BLaER1 treated with 17β-estradiol and CSF1 and Interleukin-3, amounts not matched to agents 10 nM and 100 nM (cell line): ENCODE measurements around the gene SYMPK.
A peak's percentile ranks its signal among the peaks of the same experiment; 100 is the strongest.

Experiments
- H3K27ac ChIP-seq, 11 experiments: shearing (Covaris generic); formaldehyde crosslinking; 2 replicates each; pipeline ENCODE4 v1.8.1; 2022
- H3K27me3 ChIP-seq, 11 experiments: shearing (Covaris generic); formaldehyde crosslinking; 2 replicates each; pipeline ENCODE4 v1.8.1; 2022
- H3K36me3 ChIP-seq, 11 experiments: shearing (Covaris generic); formaldehyde crosslinking; 2 replicates each; pipeline ENCODE4 v1.8.1; 2022
- H3K4me1 ChIP-seq, 10 experiments: shearing (Covaris generic); formaldehyde crosslinking; 2 replicates each; pipeline ENCODE4 v1.8.1; 2022
- H3K4me2 ChIP-seq, 11 experiments: shearing (Covaris generic); formaldehyde crosslinking; 2 replicates each; pipeline ENCODE4 v1.8.1; 2022
- H3K4me3 ChIP-seq, 10 experiments: shearing (Covaris generic); formaldehyde crosslinking; 2 replicates each; pipeline ENCODE4 v1.8.1; 2022
- H3K9ac ChIP-seq, 11 experiments: shearing (Covaris generic); formaldehyde crosslinking; 2 replicates each; pipeline ENCODE4 v1.8.1; 2022
- H3K9me3 ChIP-seq, 11 experiments: shearing (Covaris generic); formaldehyde crosslinking; replicated peaks in 1 of 11; 2 replicates each; pipeline ENCODE4 v1.8.1; 2022
- H4K20me1 ChIP-seq, 11 experiments: shearing (Covaris generic); formaldehyde crosslinking; 2 replicates each; pipeline ENCODE4 v1.8.1; 2022
- Cebpa-rat ChIP-seq, 11 experiments: shearing (Covaris generic); IDR thresholded peaks; 2 replicates each; pipeline ENCODE4 v1.8.1; 2022

Gene SYMPK

DNA sequence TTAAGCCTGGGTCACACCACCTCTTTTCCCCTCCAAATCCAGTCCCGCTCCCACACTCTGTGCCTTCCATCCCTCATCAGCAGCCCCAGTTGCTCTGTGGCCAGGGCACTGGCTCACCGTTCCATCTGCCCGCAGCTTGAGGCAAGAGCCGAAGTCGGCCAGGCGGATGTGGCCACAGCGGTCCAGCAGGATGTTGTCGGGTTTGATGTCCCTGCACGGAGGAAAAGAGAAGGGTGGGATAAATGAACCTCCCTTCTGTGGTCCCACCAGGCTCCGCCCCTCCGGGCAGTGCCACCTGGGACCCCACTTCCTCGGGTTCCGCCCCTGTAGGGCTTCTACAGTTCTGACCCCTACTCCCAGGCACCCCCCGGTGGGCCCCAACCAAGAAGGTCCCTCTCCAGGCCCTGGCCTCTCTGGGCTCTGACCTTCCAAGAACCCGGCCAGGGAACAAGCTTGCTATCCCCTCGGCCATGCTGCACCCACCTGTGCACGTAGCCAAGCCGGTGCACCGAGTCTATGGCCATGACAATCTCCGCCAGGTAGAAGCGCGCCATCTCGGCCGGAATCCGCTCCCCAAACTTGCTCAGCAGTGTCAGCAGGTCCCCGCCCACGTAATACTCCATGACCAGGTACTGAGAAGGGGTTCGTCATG lies 84.8 kb downstream of the SYMPK start:
- Histone ChIP-seq H3K9ac (no peak overlapping the region), H3K4me1 (peaks cover 25 to 42% (median 39%) of the 10 kb centered on the region in 10 experiments), H3K27ac (no peak overlapping the region), H3K4me2 (peak overlapping the region in 9 of 11 experiments; percentile 61 to 95 (median 85); a peak in 16 of 22 replicates), H4K20me1 (peaks cover 37 to 90% (median 66%) of the 10 kb centered on the region in 11 experiments), H3K27me3 (peaks cover 6 to 89% (median 17%) of the 10 kb centered on the region in 11 experiments; a peak in 17 of 22 replicates), H3K36me3 (peaks cover 0 to 32% (median 15%) of the 10 kb centered on the region in 11 experiments; a peak in 12 of 22 replicates), H3K4me3 (no peak overlapping the region), H3K9me3 (no peaks in the 10 kb centered on the region)
- no peak for TF ChIP-seq Cebpa-rat (IDR thresholded peaks at IDR 0.05)

DNA sequence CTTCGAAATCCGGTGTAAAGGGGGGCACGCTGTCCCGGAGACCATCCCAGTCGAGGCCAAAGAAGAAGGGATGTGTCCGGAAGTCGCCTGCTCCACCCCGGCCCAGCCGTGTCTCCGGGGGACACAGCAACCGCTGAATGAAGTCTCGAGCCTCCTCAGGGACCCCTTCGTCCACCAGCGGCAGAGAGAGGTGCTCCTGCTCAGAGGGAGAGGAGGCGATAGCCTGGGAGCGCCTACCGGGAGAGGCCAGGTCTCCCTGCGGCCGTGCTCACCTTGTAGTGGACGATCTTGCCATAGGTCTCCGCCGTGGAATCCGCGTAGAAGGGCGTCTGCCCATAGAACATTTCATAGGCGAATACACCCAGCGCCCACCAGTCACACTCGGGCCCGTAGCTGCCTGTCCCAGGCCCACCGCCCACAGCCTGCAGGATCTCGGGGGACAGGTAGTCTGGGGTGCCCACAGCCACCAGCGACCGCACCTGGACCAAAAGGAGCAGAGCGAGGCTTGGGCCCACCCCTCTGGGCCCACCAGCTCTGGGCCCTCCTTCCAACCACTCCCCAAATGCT lies 85.5 kb downstream of the SYMPK start:
- Histone ChIP-seq H3K27me3 (peaks cover 6 to 90% (median 17%) of the 10 kb centered on the region in 11 experiments; a peak in 17 of 22 replicates), H3K4me1 (peaks cover 29 to 49% (median 45%) of the 10 kb centered on the region in 10 experiments), H4K20me1 (peaks cover 40 to 90% (median 69%) of the 10 kb centered on the region in 11 experiments), H3K9me3 (no peaks in the 10 kb centered on the region), H3K27ac (no peak overlapping the region), H3K36me3 (peaks cover 0 to 36% (median 15%) of the 10 kb centered on the region in 11 experiments; a peak in 12 of 22 replicates), H3K4me2 (no peak overlapping the region), H3K9ac (no peak overlapping the region), H3K4me3 (no peak overlapping the region)
- TF ChIP-seq Cebpa-rat (IDR thresholded peaks at IDR 0.05) = no peak

DNA sequence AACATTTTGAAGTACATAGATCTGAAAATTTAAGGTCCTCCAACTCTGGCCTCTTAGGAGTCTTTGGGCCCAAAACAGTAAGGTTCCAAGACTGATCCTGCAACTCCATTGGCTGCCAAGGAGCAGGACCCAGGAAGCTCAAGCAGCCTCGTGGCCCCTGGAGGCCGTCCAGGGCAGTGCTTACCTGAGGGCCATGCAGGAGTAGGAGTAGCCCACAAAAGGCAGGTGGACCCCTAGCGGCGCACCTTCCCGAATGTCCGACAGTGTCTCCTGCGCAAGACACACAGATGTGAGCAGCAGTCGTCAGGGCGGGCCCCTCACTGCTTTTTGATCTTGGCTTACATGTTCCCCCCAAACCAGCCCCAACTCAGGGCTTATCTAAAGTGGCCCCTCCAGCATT lies 88.2 kb downstream of the SYMPK start:
- H3K9ac ChIP-seq = no peak overlapping the region
- peaks cover 16 to 56% (median 51%) of the 10 kb centered on the region in 10 experiments for H3K4me1 ChIP-seq
- no peak overlapping the region for H3K4me3 ChIP-seq
- no peak overlapping the region for H3K27ac ChIP-seq
- H4K20me1 ChIP-seq = peaks cover 34 to 90% (median 63%) of the 10 kb centered on the region in 11 experiments
- H3K4me2 ChIP-seq = no peak overlapping the region; a peak in 1 of 22 replicates
- no peak for TF ChIP-seq Cebpa-rat (IDR thresholded peaks at IDR 0.05)
- peaks cover 0 to 81% (median 1%) of the 10 kb centered on the region in 11 experiments; a peak in 14 of 22 replicates for H3K27me3 ChIP-seq
- H3K36me3 ChIP-seq = peaks cover 0 to 41% (median 15%) of the 10 kb centered on the region in 11 experiments; a peak in 12 of 22 replicates
- H3K9me3 ChIP-seq = no peaks in the 10 kb centered on the region

DNA sequence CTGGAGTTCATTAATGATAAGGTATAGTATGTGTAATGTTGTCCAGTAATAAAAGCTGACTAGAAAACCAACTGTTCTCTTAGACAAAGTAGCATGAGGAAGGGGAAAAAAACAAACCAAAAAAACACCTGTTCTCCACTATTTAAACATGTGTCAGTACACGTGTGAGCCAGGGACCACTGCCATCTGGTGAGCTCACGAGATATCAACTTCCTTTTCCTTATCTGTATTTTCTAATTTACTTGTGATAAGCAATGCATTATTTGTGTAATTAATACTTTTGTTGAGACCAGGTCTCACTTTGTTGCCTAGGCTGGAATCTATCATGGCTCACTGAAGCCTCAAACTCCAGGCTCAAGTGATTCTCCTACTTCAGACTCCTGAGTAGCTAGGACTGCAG lies 89.6 kb downstream of the SYMPK start:
- H3K36me3 ChIP-seq = peaks cover 0 to 40% (median 15%) of the 10 kb centered on the region in 11 experiments; a peak in 12 of 22 replicates
- no peak overlapping the region for H3K9ac ChIP-seq
- no peak overlapping the region for H3K27ac ChIP-seq
- H3K9me3 ChIP-seq = no peaks in the 10 kb centered on the region
- peaks cover 6 to 48% (median 41%) of the 10 kb centered on the region in 10 experiments; a peak in 18 of 20 replicates for H3K4me1 ChIP-seq
- H3K4me3 ChIP-seq = no peak overlapping the region
- H4K20me1 ChIP-seq = peaks cover 24 to 80% (median 50%) of the 10 kb centered on the region in 11 experiments
- peaks cover under 1 to 68% (median 2%) of the 10 kb centered on the region in 11 experiments; a peak in 17 of 22 replicates for H3K27me3 ChIP-seq
- H3K4me2 ChIP-seq = peak overlapping the region in 8 of 11 experiments; percentile 69 to 100 (median 92); a peak in 14 of 22 replicates
- no peak for TF ChIP-seq Cebpa-rat (IDR thresholded peaks at IDR 0.05)

DNA sequence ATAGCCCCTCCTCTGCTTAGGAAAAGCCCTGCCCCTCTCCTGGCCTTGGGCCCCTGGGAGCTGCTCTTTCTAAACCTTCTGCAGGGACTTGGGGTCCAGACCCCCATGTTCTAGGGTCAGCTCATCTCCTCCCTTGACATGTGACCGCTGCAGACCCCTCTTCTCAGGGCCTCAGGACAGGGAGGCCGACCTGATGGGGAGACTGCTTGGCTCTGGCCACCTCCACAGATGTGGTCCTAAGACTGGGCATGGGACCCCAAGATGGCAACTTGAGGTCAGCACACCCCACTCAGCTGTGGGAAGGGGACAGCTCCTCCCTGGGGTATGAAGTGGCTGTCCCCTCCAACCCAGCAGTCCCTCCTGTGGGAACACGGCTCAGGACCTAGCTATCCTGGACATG lies 90.0 kb downstream of the SYMPK start:
- no peak overlapping the region for H3K27ac ChIP-seq
- no peak for TF ChIP-seq Cebpa-rat (IDR thresholded peaks at IDR 0.05)

DNA sequence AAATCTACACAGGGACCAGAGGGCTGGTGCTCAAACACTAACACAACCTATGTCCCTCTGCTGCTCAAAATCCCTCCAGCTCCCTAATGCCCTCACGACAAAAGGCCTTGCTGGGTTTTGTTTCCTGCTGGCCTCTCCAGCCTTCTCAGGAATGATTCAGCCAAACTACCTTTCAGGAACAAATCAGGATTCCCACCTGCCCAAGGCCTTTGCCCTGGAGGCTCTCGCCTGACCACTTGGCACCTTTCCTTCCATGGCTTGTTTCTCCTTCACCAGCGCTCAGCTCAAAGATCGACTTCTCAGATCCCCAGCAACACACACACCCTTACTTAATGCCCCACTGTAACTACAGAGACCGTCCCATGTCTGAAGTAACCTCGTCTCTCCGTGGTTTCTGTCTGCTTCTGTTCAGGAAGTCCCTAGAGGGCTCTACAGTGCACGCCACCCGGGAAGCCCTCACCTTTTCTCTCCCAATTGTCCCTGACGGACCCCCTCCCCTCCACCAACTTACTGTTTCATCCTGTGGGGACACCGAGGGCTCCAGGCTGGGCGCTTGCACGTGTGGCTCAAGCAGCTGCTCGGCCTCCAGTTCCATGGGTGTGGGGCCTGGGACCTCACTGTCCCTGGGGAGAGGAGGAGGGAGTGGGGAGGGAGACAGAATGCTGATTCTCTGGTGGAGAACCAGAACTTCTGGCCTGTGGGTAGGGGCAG lies 90.7 kb downstream of the SYMPK start:
- no peaks in the 10 kb centered on the region for H3K9me3 ChIP-seq
- peak overlapping the region in 4 of 11 experiments; percentile 9 to 24 (median 15); a peak in 3 of 22 replicates for H3K9ac ChIP-seq
- H3K27me3 ChIP-seq = peaks cover 12 to 68% (median 13%) of the 10 kb centered on the region in 11 experiments
- peaks cover 0 to 29% (median 6%) of the 10 kb centered on the region in 11 experiments; a peak in 12 of 22 replicates for H3K36me3 ChIP-seq
- H3K27ac ChIP-seq = no peak overlapping the region
- peaks cover 15 to 54% (median 46%) of the 10 kb centered on the region in 10 experiments for H3K4me1 ChIP-seq
- H4K20me1 ChIP-seq = peaks cover 22 to 71% (median 39%) of the 10 kb centered on the region in 11 experiments; a peak in 21 of 22 replicates
- no peak for TF ChIP-seq Cebpa-rat (IDR thresholded peaks at IDR 0.05)
- peak overlapping the region in 10 of 11 experiments; percentile 8 to 100 (median 81); a peak in 19 of 22 replicates for H3K4me2 ChIP-seq
- no peak overlapping the region for H3K4me3 ChIP-seq

More for the DNA sequence above, 90.0 kb downstream of the SYMPK start:
- Histone ChIP-seq H4K20me1 (peaks cover 22 to 75% (median 45%) of the 10 kb centered on the region in 11 experiments; a peak in 21 of 22 replicates), H3K9me3 (no peaks in the 10 kb centered on the region), H3K27me3 (peaks cover 6 to 68% (median 6%) of the 10 kb centered on the region in 11 experiments), H3K4me2 (peak overlapping the region in 10 of 11 experiments; percentile 8 to 100 (median 81); a peak in 18 of 22 replicates), H3K36me3 (peaks cover 0 to 35% (median 12%) of the 10 kb centered on the region in 11 experiments; a peak in 12 of 22 replicates), H3K9ac (0 out of 22 replicates have a peak overlapping the region, but pooled peaks of 2 of the 11 experiments have one; percentile 9 to 13), H3K4me1 (peaks cover 11 to 48% (median 41%) of the 10 kb centered on the region in 10 experiments), H3K4me3 (no peak overlapping the region)

DNA sequence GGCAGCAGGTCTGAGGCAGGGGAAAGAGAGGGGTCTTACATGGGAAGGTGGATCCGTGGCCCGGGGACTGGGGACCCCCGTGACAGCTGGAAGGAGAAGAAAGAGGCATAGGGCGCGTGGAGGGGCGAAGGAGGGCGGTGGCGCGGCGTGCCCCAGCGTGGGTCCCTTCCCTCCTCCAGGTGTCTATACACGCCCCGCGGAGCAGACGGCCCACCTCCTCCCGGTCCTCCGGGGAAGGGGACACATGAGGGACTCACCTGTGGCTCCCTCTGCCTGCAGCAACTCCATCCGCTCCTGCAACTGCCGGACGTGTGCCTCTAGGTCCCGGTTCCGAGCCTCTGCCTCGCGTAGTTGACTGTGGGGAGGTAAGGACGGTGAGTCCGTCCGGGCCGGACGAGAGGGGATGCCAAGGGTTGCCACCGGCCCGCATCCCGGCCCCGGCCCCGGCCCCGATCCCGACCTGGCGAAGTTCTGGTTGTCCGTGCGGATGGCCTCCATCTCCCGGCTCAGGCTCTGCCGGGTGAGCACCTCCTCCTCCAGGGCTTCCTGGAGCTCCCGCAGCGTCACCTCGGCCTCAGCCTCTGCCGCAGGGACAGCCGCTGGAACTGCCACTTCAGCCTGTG lies 91.5 kb downstream of the SYMPK start:
- H3K27me3 ChIP-seq = peaks cover 14 to 66% (median 20%) of the 10 kb centered on the region in 11 experiments
- peaks cover 22 to 71% (median 33%) of the 10 kb centered on the region in 11 experiments; a peak in 21 of 22 replicates for H4K20me1 ChIP-seq
- H3K4me2 ChIP-seq = peak overlapping the region; percentile 87 to 100 (median 99); a peak in 20 of 22 replicates
- no peak overlapping the region for H3K27ac ChIP-seq
- H3K4me3 ChIP-seq = no peak overlapping the region
- peaks cover 0 to 21% (median 0%) of the 10 kb centered on the region in 11 experiments; a peak in 5 of 22 replicates for H3K36me3 ChIP-seq
- H3K9me3 ChIP-seq = no peaks in the 10 kb centered on the region
- H3K4me1 ChIP-seq = peaks cover 15 to 59% (median 51%) of the 10 kb centered on the region in 10 experiments
- TF ChIP-seq Cebpa-rat (IDR thresholded peaks at IDR 0.05) = no peak
- H3K9ac ChIP-seq = no peak overlapping the region
